HEK293 (cell line): ENCODE results near the gene GPD1.

Experiments used
- CTCF ChIP-seq: fragments of 450-650 bp; formaldehyde crosslinking; IDR thresholded peaks from 2 replicates; pipeline ENCODE4 v1.5.1; 2016; ENCODE audit warnings: missing biosample characterization, missing genetic modification characterization
- HOXA7 ChIP-seq: sonication (generic); formaldehyde crosslinking; IDR thresholded peaks from 2 replicates; pipeline ENCODE4 v1.8.1; 2022; ENCODE audit warnings: missing genetic modification reagents, borderline replicate concordance
- MYNN ChIP-seq: fragments of 450-650 bp; formaldehyde crosslinking; IDR thresholded peaks from 2 replicates; pipeline ENCODE4 v1.5.1; 2016; ENCODE audit warnings: missing biosample characterization, missing genetic modification characterization, borderline replicate concordance
- ZBTB11 ChIP-seq: fragments of 450-650 bp; formaldehyde crosslinking; conservative IDR thresholded peaks from 2 replicates; pipeline ENCODE4 v1.5.1; 2016; ENCODE audit warnings: low read depth, missing biosample characterization, missing genetic modification characterization
- ZBTB8A ChIP-seq: fragments of 450-650 bp; formaldehyde crosslinking; IDR thresholded peaks from 2 replicates; pipeline ENCODE4 v1.5.1; 2016; ENCODE audit warnings: missing biosample characterization, missing genetic modification characterization
- ZNF138 ChIP-seq: fragments of 450-650 bp; formaldehyde crosslinking; IDR thresholded peaks from 2 replicates; pipeline ENCODE4 v1.5.1; 2016; ENCODE audit warnings: missing biosample characterization, missing genetic modification characterization, borderline replicate concordance
- ZNF211 ChIP-seq: fragments of 450-650 bp; formaldehyde crosslinking; IDR thresholded peaks from 2 replicates; pipeline ENCODE4 v1.5.1; 2016; ENCODE audit warnings: low read depth, missing biosample characterization, missing genetic modification characterization
- ZNF214 ChIP-seq: fragments of 450-650 bp; formaldehyde crosslinking; IDR thresholded peaks from 2 replicates; pipeline ENCODE4 v1.5.1; 2017; ENCODE audit warnings: missing biosample characterization, mild to moderate bottlenecking, missing genetic modification characterization, borderline replicate concordance
- ZNF274 ChIP-seq, 2 experiments: fragments of 200-500 bp in 1 of 2; fragments of 450-650 bp in 1 of 2; sonication (Bioruptor generic) in 1 of 2; formaldehyde crosslinking in 1 of 2; IDR thresholded peaks; 2 replicates each; pipeline versions ENCODE4 v1.5.1 to v1.6.1; 2014 to 2016; ENCODE audit warnings: borderline replicate concordance in 1 of 2, inconsistent platforms in 1 of 2, low read length in 1 of 2, missing biosample characterization in 1 of 2, missing genetic modification characterization in 1 of 2
- ZNF362 ChIP-seq: fragments of 450-650 bp; formaldehyde crosslinking; IDR thresholded peaks from 2 replicates; pipeline ENCODE4 v1.5.1; 2016; ENCODE audit warnings: missing biosample characterization, missing genetic modification characterization
- ZNF416 ChIP-seq: fragments of 450-650 bp; formaldehyde crosslinking; IDR thresholded peaks from 2 replicates; pipeline ENCODE4 v1.5.1; 2016; ENCODE audit warnings: missing biosample characterization, missing genetic modification characterization
- ZNF585B ChIP-seq: fragments of 450-650 bp; formaldehyde crosslinking; IDR thresholded peaks from 2 replicates; pipeline ENCODE4 v1.5.1; 2016; ENCODE audit warnings: missing biosample characterization, missing genetic modification characterization
- ZNF792 ChIP-seq: fragments of 450-650 bp; formaldehyde crosslinking; IDR thresholded peaks from 2 replicates; pipeline ENCODE4 v1.5.1; 2016; ENCODE audit warnings: missing biosample characterization, missing genetic modification characterization
- TF ChIP-seq, protein P1 (sequence below): IDR thresholded peaks from 2 replicates; pipeline ENCODE4 v1.6.1; 2011; ENCODE audit warnings: mild to moderate bottlenecking, low read depth, low read length, borderline replicate concordance

- TF ChIP-seq ZNF274 (IDR thresholded peaks at IDR 0.05; ENCODE audit: low read length) (no peak), ZNF274 (tag by site-specific recombination; IDR thresholded peaks at IDR 0.05; ENCODE audit: borderline replicate concordance) (no peak), ZNF138 (tag by site-specific recombination) (no peak), CTCF (tag by site-specific recombination) (no peak), ZNF211 (no peak), ZNF792 (tag by site-specific recombination) (no peak), MYNN (tag by site-specific recombination) (no peak), ZNF362 (tag by site-specific recombination) (no peak), ZNF416 (tag by site-specific recombination) (no peak), ZBTB8A (tag by site-specific recombination) (no peak), HOXA7 (CRISPR knock-in tag) (no peak), ZNF214 (tag by site-specific recombination) (no peak), ZBTB11 (tag by site-specific recombination) (no peak), ZNF585B (tag by site-specific recombination) (no peak)
- TF ChIP-seq, protein P1, sequence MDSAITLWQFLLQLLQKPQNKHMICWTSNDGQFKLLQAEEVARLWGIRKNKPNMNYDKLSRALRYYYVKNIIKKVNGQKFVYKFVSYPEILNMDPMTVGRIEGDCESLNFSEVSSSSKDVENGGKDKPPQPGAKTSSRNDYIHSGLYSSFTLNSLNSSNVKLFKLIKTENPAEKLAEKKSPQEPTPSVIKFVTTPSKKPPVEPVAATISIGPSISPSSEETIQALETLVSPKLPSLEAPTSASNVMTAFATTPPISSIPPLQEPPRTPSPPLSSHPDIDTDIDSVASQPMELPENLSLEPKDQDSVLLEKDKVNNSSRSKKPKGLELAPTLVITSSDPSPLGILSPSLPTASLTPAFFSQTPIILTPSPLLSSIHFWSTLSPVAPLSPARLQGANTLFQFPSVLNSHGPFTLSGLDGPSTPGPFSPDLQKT, result no peak
These were observed 28.0 kb upstream of the GPD1 start for GRCh38 chr12:50075808-50076170.
